Stimulated activated CD4-positive, alpha-beta T cell treated with anti-CD3 and anti-CD28 coated beads, Interleukin-2, amount 100 ng/mL, for 4 hours (primary cell): Measurements from ENCODE around the gene SELENOM.
"Not testable (repeated sequence)": the region's sequence is repeated elsewhere in the genome, so short reads cannot be mapped to it uniquely, and the experiment has no call there.

Source experiments
- DNase-seq: peaks from one replicate; pipeline ENCODE4 v3.0.0-alpha.2; 2020; ENCODE audit warnings: low read depth

The SELENOM gene

DNA sequence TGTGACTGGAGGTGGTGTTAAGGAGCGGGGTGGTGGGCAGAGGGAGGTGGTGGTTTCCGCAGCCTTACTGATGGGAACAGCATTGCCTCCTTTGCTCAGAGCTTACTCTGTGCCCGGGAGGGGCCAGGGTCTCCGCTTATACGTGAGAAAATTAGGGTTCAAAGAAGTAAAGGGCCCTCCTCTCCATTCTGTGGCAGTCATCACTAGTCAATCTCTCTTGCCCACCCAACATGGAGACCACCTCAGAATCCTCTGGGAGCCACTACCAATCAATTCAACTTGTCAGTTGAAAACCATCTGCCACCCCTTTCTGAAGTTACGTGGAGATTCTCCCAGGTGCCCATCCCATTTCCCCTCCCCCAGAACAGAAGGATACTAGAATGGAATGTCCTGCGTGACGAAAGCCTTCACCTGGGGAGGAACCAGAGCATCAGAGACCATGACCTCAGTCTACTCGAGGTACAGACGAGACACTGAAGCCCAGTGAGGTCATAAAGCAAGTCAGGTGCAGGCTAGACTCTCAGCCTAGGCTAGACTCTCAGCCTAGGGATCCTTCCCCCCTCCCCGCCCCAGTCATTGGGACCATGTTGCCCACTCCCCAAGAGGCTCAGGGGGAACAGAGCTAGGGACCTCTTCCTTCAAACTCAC is 2.0 kb downstream of the SELENOM start:
- DNase-seq = no peak

DNA sequence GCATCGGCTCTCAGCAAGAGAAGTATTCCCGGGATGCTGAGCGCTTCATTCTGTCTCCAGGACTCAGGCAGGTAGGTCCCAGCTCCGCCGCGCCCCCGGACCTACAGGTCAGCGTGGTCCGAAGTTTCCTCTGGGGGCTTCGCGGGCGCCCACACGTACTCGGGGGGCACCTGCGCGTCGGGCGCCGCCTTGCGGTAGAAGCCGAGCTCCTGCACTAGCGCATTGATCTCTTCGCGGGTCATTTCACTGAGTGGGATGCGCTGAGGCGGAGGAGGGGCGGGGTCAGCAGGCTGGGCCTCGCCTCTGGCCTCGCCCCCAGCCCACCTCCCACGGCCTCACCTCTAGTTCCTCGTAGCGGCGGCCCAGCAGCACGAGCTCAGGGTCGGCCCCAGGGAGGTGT is 2.5 kb downstream of the SELENOM start:
- no peak for DNase-seq

DNA sequence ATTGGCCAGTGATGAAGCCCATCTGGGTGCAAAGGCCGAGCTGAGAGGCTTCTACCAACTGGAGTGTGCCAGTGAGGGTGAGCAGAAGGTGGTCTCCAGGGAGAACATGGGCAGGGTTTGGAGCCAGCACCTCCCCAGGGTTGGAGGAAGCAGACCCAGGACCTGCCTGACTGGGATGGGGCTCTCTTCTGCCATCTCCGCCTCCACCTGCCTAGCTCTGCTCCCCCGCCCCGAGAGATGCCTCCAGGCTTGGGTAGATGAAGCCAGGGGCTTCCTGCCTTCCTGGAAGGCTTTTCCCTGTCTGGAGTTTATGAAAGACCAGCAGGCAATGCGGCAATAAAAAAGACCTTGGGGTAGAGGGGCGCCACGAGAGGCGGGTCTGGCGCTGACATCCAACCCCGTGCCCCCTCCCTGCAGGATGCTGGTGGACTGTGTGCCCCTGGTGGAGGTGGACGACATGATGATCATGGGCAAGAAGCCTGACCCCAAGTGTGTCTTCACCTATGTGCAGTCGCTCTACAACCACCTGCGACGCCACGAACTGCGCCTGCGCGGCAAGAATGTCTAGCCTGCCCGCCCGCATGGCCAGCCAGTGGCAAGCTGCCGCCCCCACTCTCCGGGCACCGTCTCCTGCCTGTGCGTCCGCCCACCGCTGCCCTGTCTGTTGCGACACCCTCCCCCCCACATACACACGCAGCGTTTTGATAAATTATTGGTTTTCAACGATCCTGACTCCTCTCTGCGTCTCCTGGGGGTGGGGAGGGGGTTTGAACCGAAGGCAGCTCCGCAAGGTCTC is 3.3 kb downstream of the SELENOM start:
- DNase-seq = no peak

DNA sequence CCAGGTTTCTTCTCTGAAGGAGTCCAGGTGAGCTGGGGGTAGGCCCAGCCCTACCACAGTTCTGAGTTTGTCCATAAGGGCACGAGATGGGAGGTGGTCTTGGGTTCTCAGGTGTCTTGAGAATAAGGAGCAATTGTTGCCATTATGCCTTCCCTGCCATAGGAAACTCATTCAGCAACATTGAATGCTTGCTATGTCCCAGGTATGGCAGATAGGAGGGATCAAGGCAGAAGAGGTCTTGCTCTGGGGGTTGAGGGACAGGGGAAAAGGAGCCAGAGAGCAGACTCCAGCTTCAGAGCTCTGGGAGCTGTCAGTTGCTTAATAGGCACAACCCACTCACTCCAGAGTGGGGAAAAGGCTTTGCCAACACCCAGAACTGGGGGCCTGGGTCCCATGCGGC is 4.3 kb downstream of the SELENOM start:
- no peak for DNase-seq

DNA sequence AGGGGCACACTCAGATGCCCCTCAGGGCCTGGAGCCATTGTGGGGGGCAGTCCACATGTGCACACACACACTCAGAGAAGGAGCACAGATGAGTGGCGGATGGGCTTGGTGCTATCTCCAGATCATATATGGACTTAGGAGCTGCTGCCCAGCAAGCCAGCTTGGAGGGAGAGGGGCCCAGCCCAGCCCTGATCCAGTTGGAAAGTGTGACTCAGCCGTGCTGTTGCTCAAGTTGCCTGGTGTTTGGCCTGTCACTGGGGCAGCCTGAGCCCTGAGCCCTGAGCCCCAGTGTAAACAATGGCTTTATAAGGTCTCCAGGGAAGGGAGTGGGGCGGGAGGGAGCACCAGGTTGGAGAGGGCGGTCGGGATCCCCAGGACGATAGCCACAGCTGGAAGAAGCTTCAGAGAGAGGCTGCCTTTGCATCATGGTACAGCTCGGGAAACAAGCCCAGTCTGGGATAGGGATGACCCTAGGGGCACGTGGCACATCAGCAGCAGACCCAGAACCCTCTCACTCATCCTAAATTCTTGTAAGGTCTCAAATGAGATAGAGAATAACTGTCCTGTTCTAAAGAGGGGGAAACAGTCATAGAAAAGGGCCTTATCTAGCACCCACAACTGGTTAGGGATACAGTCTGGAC is 4.8 kb downstream of the SELENOM start:
- no peak for DNase-seq

DNA sequence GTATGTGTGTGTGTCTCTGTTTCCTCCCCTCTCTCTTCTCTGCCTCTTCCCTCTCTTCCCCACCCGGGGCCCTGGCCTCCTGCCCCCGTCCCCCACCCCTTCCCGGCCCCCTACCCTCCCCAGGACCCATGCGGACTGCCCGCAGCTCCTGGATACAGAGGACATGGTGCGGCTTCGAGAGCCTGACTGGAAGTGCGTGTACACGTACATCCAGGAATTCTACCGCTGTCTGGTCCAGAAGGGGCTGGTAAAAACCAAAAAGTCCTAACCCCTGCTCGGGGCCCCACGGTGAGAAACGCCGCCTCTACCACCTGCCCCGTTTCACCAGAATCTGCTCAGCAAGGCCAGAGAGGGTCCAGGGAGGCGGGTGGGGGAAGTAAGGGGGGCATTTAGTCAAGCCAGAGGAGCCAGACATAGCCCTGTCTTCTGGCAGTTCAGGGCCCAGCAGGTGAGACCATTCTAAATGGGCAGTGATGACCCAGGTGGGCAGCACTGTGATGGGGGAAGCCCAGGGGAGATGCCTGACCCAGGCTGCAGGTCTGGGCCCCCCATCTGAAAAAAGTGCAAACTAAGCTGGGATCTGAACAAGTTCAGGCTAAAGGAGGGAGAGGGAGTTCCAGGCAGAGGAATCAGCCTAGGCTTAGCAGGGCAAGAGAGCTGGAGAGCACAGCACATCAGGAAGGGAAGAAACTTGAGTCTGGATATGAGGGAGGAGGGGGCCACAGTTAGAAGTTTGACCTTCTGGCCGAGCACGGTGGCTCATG is 6.4 kb downstream of the SELENOM start:
- no peak for DNase-seq

DNA sequence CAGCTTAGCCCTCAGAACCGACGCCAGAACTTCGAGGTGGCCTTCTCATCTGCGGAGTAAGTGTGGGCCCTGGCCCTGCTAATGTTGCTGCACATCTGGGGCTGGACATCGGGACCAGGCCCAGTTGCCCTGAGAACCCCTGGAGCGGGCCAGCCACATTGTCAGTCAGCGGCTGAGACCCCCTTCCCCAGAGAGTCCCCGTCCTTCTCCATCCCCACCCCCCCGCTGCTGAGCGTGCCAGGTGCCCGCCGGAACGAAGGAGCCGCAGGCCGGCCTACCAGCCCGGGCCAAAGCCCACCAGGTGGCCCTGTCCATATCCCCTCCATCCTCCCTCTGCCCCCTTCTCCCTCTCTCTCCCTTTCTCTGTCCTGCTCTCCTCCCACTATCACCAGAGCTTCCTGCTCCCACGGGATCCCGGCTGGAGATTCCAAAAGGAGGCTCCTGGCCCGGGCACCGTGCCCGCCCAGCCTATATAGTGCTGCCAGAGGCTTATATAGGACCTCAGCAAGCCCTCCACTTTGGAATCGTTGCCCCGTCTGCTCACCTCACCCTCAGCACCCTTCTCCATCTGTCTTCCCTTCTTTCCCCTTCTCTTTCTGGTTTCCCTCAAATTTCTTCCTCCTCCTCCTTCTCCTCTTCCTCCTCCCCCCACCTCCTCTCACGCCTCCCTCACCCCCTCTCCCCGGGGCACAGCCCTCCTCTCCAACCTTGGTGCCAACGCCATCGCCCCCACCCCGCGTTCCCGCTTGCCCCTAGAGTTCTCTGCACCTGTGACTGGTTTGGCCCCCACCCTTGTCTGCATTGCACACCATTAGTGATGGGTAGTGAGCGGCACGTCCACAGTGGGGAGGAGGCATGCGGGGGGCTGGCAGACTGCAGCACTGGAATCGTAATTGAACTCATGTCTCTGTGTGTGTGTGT is 7.3 kb downstream of the SELENOM start:
- no peak for DNase-seq

DNA sequence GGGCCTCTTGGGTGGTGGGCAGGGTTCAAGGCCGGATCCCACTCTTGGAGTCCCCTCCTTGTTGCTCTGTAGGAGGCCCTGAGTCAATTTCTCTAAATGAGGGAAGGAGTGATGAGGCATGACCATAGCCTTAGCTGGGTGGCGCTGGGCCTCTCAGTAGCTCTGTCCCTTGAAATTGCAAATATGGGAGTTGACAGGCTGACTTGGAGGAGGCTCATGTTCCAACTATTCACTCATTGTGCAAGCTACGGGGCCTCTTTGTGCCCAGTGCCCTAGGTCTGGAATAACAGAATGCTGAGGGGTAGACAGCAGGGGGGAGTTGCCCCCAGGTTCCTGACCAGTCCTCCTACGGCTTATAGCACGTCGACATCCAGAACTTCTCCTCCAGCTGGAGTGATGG is 8.0 kb downstream of the SELENOM start:
- DNase-seq = no peak

DNA sequence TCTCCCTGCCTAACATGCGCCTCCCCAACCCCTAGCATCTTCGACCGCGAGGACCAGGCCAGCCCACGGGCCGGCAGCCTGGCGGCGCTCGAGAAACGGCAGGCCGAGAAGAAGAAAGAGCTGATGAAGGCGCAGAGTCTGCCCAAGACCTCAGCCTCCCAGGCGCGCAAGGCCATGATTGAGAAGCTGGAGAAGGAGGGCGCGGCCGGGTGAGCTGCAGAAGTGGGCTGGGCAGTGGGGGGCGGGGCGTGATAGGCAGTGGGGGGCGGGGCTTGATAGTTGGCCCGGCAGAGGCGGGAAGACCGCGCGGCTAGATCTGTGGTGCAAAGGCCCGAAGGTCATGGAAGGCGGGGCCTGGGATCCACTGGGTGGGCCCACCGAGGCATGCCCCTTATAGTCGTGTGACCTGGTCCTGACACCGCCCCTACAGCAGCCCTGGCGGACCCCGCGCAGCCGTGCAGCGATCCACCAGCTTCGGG is 8.7 kb downstream of the SELENOM start:
- DNase-seq = no peak

DNA sequence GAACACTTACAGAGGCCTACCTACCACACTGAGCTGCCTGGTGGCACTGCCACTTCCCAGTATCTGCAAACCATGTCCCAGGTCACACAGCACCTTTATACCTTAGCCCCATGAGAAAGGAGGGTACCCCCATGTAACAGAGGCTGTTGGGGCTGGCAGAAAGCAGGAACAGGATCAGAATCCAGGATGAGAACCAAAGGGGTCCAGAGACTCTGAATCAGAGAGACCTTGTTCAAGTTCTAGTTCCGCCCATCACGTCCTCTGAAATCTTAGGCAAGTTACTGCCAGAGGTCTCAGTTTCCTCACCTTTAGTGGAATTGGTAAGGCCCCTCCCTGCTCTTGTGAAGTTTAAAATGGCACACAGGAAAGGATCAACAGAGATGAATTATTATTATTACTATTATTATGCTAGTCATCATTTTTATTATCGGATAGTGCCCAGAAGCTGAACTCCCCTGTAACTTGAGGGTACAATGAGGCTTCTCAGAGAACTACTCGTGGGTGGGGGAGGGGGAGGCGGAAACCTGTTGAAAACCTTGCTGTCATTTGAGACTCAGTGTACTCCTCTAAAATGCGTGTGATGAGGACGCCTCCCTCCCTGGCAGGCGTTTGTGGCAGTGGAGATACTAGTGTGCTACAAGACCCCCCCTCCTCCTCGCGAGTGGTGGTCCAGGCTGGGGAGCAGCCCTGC is 9.3 kb downstream of the SELENOM start:
- no peak for DNase-seq

DNA sequence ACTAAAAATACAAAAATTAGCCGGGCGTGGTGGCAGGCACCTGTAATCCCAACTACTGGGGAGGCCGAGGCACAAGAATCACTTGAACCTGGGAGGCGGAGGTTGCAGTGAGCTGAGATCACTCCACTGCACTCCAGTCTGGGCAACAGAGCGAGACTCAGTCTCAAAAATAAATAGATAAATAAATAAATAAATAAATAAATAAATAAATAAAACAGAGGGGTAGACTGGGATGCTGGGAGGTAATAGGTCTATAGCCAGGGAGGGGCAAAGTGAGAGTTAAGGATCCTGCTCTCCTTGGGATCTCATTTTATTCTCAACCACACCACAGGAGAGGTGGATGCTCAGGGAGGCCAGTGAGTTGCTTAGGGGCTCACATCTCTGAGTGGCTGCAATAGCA is 9.8 kb downstream of the SELENOM start:
- not testable (repeated sequence) for DNase-seq

DNA sequence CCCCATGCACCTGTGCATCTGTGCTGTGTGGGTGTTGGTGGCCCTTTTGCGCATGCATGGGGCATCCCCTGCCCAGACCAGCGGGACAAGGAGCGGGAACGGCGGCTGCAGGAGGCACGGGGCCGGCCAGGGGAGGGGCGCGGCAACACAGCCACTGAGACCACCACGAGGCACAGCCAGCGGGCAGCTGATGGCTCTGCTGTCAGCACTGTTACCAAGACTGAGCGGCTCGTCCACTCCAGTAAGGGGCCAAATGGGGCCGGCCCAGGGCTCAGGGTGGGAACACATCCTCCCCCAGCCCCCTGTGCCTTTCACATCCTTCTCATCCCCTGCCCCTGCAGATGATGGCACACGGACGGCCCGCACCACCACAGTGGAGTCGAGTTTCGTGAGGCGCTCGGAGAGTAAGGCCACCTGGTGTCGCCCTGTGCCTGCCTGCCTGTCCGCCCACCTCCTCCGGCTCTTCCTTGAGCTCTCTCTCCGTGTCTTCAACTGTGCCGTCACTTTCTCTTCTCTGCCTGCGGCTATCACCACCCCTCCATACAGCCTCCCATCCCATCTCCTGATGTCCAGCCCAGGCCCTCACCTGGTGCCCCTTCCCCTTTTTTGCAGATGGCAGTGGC is 10.6 kb downstream of the SELENOM start:
- no peak for DNase-seq

DNA sequence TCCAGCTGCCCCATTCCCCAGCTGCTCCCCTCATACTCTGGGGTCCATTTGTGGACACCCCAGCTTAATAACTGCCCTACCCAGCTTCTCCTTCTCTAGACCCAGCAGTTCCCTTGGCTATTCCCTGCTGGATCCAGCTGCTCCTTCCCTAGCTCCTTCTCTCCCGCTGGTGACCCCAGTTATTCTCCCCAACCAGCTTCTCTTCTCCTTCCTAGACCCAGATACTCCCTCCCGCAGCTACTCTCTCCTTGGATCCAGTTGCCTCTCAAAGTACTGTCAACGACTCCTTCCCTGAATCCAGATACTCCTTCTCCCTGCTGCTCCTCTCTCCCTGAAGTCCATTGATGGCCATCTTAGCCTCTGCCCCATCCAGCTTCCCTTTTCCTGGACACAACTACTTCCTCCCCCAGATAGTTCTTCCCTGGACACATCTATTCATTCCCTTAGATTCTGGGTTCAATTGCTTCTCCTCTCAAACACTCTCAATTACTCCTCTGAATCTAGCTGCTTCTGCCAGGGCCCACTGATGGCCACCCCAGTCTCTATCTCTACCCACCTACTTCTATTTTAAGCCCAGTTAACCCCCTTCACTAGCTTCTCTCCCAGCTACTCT is 11.6 kb downstream of the SELENOM start:
- DNase-seq = no peak

DNA sequence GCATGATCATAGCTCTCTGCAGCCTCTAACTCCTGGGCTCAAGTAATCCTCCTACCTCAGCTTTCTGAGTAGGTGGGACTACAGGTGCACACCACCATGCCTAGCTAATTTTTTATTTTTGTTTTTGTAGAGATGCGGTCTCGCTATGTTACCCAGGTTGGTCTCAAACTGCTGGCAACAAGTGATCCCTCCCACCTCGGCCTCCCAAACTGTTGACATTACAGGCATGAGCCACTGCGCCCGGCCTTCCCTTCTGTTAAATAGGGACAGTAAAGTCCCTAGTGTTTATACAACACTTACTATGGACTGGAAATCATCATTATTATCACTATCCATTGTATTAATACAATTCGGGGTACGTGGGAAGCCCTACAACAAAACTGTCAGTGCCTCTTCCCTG is 12.6 kb downstream of the SELENOM start:
- no peak for DNase-seq

DNA sequence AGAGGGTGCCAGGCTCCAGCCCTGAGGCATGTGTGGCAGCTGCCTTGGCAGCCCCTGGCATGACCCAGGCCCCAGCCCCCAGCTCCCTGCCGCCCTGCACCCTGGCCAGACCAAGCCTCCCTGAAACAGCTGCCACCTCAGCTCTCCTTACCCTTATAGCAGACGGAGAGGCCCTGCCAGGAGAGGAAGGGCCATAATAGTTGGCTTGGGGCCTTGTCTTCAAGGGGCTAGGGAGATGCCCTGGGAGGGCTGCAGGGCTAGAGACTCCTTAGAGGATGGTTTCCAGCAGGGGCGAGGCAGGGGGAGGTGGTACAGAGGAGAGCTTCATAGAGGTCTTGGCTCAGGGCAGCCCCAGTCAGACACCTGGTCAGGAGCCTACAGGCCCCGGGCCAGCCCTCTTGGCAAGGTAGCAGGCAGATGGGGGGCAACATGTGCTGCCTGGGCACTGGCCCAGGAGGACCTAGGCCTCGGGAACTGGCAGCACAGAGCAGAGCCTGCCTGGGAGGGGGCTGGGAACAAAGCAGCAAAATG is 13.3 kb downstream of the SELENOM start:
- DNase-seq = no peak

DNA sequence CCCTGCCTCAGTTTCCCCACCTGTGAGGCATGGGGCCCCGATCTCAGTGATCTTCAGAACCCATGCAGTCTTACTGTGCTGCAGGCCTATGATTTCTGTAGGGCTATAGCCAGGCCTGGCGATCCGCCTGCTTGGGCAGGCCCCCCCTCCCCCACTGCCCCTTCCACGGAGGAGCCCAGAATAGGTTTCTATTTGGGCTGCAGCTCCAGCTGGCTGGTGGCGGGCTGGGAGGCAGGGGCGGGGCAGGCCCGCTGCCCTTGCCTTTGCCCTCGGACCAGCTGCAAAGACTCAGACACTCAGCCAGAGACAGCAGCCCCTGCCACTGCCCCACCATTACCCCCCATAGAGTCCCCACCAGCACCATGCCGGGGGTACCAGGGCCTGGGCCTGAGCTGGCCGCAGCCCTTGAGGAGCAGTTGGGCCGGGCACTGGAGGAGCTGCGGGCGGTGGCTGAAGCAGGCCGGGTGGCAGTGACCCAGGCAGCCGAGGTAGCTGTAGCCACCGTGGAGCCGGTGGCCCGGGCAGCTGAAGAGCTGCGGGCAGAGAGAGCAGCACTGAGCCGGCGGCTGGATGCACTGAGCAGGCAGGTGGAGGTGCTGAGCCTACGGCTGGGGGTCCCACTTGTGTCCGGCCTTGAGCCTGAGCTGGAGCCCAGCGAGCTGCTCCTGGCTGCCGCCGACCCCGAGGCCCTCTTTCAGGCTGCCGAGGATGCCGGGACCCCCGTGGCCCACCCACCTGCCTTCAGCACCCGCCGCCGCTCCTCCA is 14.1 kb downstream of the SELENOM start:
- no peak for DNase-seq

DNA sequence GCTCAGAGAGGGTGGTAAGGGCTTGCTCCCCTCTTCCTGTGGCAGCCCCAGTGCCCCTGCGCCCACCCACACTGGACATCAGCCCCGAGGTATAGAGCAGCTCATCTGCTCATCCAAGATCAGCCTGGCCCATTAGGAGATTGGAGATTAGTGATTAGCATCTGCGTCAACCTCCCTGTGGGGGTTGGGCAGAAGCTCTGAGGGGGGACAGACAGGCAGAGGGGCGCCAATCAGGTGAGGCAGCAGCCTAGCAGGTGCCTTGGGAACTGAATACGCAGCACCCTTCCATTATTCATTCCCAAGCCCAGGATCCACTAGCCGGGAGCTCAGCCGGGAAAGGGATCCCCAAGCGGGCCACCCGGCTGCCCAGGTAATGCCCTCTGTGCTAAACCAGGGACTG is 15.2 kb downstream of the SELENOM start:
- no peak for DNase-seq

DNA sequence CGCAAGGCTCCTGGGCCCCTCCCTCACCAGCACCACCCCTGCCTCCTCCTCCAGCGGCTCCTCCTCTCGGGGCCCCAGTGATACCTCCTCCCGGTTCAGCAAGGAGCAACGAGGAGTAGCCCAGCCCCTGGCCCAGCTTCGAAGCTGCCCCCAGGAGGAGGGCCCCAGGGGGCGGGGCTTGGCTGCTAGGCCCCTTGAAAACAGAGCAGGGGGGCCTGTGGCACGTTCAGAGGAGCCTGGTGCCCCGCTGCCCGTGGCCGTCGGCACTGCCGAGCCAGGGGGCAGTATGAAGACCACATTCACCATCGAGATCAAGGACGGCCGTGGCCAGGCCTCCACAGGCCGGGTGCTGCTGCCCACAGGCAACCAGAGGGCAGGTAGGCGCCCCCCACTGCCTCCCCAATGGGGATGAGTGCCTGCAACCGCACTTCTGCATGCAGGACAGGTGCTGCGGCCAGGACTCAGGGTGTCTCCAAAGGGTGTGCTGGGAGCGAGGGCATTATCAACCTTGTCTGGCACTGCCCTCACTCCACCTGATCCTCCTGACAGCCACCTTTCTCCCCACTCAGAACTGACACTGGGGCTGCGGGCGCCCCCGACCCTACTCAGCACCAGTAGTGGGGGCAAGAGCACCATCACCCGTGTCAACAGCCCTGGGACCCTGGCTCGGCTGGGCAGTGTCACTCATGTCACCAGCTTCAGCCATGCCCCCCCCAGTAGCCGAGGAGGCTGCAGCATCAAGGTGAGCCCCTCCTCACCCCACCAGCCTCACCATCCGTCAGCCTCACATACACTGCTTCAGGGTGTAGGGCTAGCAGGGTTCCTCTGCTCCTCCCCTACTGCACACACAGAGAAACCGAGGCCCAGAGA is 16.0 kb downstream of the SELENOM start:
- DNase-seq = no peak
